Fibroblast of lung (primary cell): ENCODE data around the gene RNF5. TPM values are rescaled to one million over a fixed set of nuclear protein-coding genes. Genes with fewer than 3 reads are reported as not detected.

ENCODE experiments used
- DNase-seq, 2 donors: peaks; one replicate each; pipeline versions ENCODE4 v3.0.0 to v3.0.0-alpha.2; 2010; ENCODE audit warnings: low read depth in 2 of 2
- H2AFZ ChIP-seq: 2 replicates; pipeline ENCODE4 v1.5.1; 2012; ENCODE audit warnings: low read length, control low read depth, inconsistent platforms
- H3K27ac ChIP-seq: 2 replicates; pipeline ENCODE4 v1.5.1; 2011; ENCODE audit warnings: low read length, control low read depth; ENCODE audit not compliant: insufficient read depth
- H3K27me3 ChIP-seq: 2 replicates; pipeline ENCODE4 v1.5.1; 2011; ENCODE audit warnings: mild to moderate bottlenecking, low read length; ENCODE audit not compliant: control insufficient read depth, insufficient read depth
- H3K36me3 ChIP-seq: 2 replicates; pipeline ENCODE4 v1.5.1; 2011; ENCODE audit warnings: low read length; ENCODE audit not compliant: control insufficient read depth, insufficient read depth
- H3K4me1 ChIP-seq: 2 replicates; pipeline ENCODE4 v1.5.1; 2011; ENCODE audit warnings: low read length; ENCODE audit not compliant: control insufficient read depth, insufficient read depth; ENCODE audit errors: extremely low read depth
- H3K4me2 ChIP-seq: 2 replicates; pipeline ENCODE4 v1.5.1; 2011; ENCODE audit warnings: low read length, control low read depth; ENCODE audit not compliant: insufficient read depth; ENCODE audit errors: extremely low read depth
- H3K4me3 ChIP-seq, 4 experiments: fragments of 200-600 bp in 1 of 4; sonication (generic) in 1 of 4; replicated peaks in 1 of 4; 2 replicates each; pipeline ENCODE4 v1.5.1; 2011 to 2016; ENCODE audit warnings: low read length in 4 of 4, low read depth in 3 of 4, mild to moderate bottlenecking in 3 of 4, control low read depth in 2 of 4, inconsistent platforms in 1 of 4, mixed read lengths in 1 of 4; ENCODE audit not compliant: insufficient read depth in 1 of 4; ENCODE audit errors: control extremely low read depth in 1 of 4
- H3K79me2 ChIP-seq: 2 replicates; pipeline ENCODE4 v1.5.1; 2012; ENCODE audit warnings: mild to moderate bottlenecking, low read length, inconsistent platforms; ENCODE audit not compliant: control insufficient read depth, insufficient read depth
- H3K9ac ChIP-seq: 2 replicates; pipeline ENCODE4 v1.5.1; 2011; ENCODE audit warnings: mild to moderate bottlenecking, low read length, control low read depth; ENCODE audit not compliant: insufficient read depth
- H3K9me3 ChIP-seq: 2 replicates; pipeline ENCODE4 v1.5.1; 2012; ENCODE audit warnings: low read depth, low read length; ENCODE audit not compliant: control insufficient read depth, insufficient read depth
- H4K20me1 ChIP-seq: 2 replicates; pipeline ENCODE4 v1.5.1; 2011; ENCODE audit warnings: low read length; ENCODE audit not compliant: control insufficient read depth, insufficient read depth; ENCODE audit errors: extremely low read depth
- CTCF ChIP-seq, 2 donors: IDR thresholded peaks in 1 of 2; conservative IDR thresholded peaks in 1 of 2; 1 replicate in 1 of 2; 2 replicates in 1 of 2; pipeline ENCODE4 v1.5.1; 2011 to 2012; ENCODE audit warnings: low read length in 2 of 2, control low read depth in 1 of 2, inconsistent platforms in 1 of 2, low read depth in 1 of 2, mild to moderate bottlenecking in 1 of 2
- EZH2 ChIP-seq: IDR thresholded peaks from 2 replicates; pipeline ENCODE4 v1.5.1; 2012; ENCODE audit warnings: low read length, control low read depth, mild to moderate bottlenecking; ENCODE audit errors: missing control alignments
- polyA plus RNA-seq, 2 donors: library from polyadenylated mRNA; depleted of rRNA in 1 of 2; stranded (reverse) in 1 of 2; unstranded in 1 of 2; fragments of >200 nt; gene quantifications; 2 replicates each; pipeline ENCODE4 v1.2.1, GENCODE V29; 2011 to 2012; ENCODE audit warnings: missing spikeins in 1 of 2
- total RNA-seq: library from RNA; depleted of rRNA; stranded (reverse); fragments of >200 nt; gene quantifications from 2 replicates; pipeline ENCODE4 v1.2.1, GENCODE V29; 2014

RNF5 gene
- total and polyA plus RNA-seq, 2 donors (not counting 1 experiment from before 2014, with no cell fraction given): 23.9 to 63.4 TPM

- no peaks in the 10 kb centered on the region for H3K36me3 ChIP-seq
- no peak overlapping the region for H3K9ac ChIP-seq
- H3K9me3 ChIP-seq: no peaks in the 10 kb centered on the region
- TF ChIP-seq CTCF (conservative IDR thresholded peaks at IDR 0.05 in 1 of 2, IDR thresholded peaks at IDR 0.05 in 1 of 2; ENCODE audit: low read depth in 1 of 2, low read length in 2 of 2) (no peak), EZH2 (no peak)
- H4K20me1 ChIP-seq: no peaks in the 10 kb centered on the region
- H3K27me3 ChIP-seq: no peaks in the 10 kb centered on the region
- DNase-seq: no peak
- H3K79me2 ChIP-seq: peaks cover 9% of the 10 kb centered on the region
- H2AFZ ChIP-seq: no peak overlapping the region
- H3K4me3 ChIP-seq: no peak overlapping the region
- no peak overlapping the region for H3K27ac ChIP-seq
- peaks cover 13% of the 10 kb centered on the region for H3K4me1 ChIP-seq
- no peak overlapping the region for H3K4me2 ChIP-seq
Observed at GRCh38 chr6:32149932-32150870, 28.0 kb upstream of the RNF5 start.

GRCh38 chr6:32151181-32151862 lies 26.9 kb upstream of the RNF5 start:
- Histone ChIP-seq H3K27ac (no peak overlapping the region), H3K4me1 (peaks cover 18% of the 10 kb centered on the region), H3K9ac (no peak overlapping the region), H3K27me3 (no peaks in the 10 kb centered on the region), H3K9me3 (no peaks in the 10 kb centered on the region), H4K20me1 (no peaks in the 10 kb centered on the region), H3K4me2 (peak overlapping the region; percentile 95), H3K4me3 (peak overlapping the region; percentile 36 to 96 (median 46)), H3K79me2 (peaks cover 15% of the 10 kb centered on the region), H3K36me3 (no peaks in the 10 kb centered on the region), H2AFZ (no peak overlapping the region)
- TF ChIP-seq EZH2 (no peak), CTCF (conservative IDR thresholded peaks at IDR 0.05 in 1 of 2, IDR thresholded peaks at IDR 0.05 in 1 of 2; ENCODE audit: low read depth in 1 of 2, low read length in 2 of 2) (no peak)
- no peak for DNase-seq
